SK-N-SH treated with all-trans-retinoic acid at 6 μM for 48 hours (cell line): ENCODE results near the gene ZNF334.

Source experiments
- ATAC-seq: fragments of 200-7000 bp; cut with Tn5 transposase; 3 replicates; pipeline ENCODE4 v1.9.1; 2020; ENCODE audit warnings: mild to moderate bottlenecking, moderate library complexity
- ARNTL ChIP-seq: fragments of 450-650 bp; formaldehyde crosslinking; IDR thresholded peaks from 2 replicates; pipeline ENCODE4 v1.5.0; 2020; ENCODE audit warnings: low read depth, mild to moderate bottlenecking, moderate library complexity, borderline replicate concordance
- GLIS3 ChIP-seq: fragments of 250-450 bp; sonication (Bioruptor Pico); IDR thresholded peaks from 2 replicates; pipeline ENCODE4 v1.5.0; 2020; ENCODE audit warnings: mild to moderate bottlenecking, moderate library complexity
- PPARA ChIP-seq: fragments of 250-450 bp; sonication (Bioruptor Pico); IDR thresholded peaks from 2 replicates; pipeline ENCODE4 v1.5.0; 2020; ENCODE audit warnings: mild to moderate bottlenecking, borderline replicate concordance
- RARB ChIP-seq: fragments of 250-450 bp; sonication (Bioruptor Pico); IDR thresholded peaks from 2 replicates; pipeline ENCODE4 v1.8.0; 2021; ENCODE audit warnings: mild to moderate bottlenecking, moderate library complexity
- SNAI2 ChIP-seq: fragments of 250-450 bp; sonication (Bioruptor Pico); IDR thresholded peaks from 2 replicates; pipeline ENCODE4 v1.5.0; 2020; ENCODE audit warnings: mild to moderate bottlenecking, moderate library complexity
- TCF4 ChIP-seq: fragments of 250-450 bp; sonication (Bioruptor Pico); IDR thresholded peaks from 2 replicates; pipeline ENCODE4 v1.8.0; 2021; ENCODE audit warnings: mild to moderate bottlenecking, moderate library complexity, borderline replicate concordance
- ZC3H10 ChIP-seq: fragments of 250-450 bp; sonication (Bioruptor Pico); IDR thresholded peaks from 2 replicates; pipeline ENCODE4 v1.5.1; 2021; ENCODE audit warnings: mild to moderate bottlenecking, moderate library complexity
- ZFP3 ChIP-seq: fragments of 250-450 bp; sonication (Bioruptor Pico); IDR thresholded peaks from 2 replicates; pipeline ENCODE4 v1.5.0; 2020; ENCODE audit warnings: mild to moderate bottlenecking, moderate library complexity
- ZFP30 ChIP-seq: fragments of 450-650 bp; formaldehyde crosslinking; IDR thresholded peaks from 2 replicates; pipeline ENCODE4 v1.5.0; 2022; ENCODE audit warnings: mild to moderate bottlenecking, moderate library complexity
- ZNF70 ChIP-seq: fragments of 450-650 bp; formaldehyde crosslinking; IDR thresholded peaks from 2 replicates; pipeline ENCODE4 v1.5.0; 2020; ENCODE audit warnings: mild to moderate bottlenecking, moderate library complexity
- TF ChIP-seq, protein P1 (sequence below): fragments of 250-450 bp; sonication (Bioruptor Pico); IDR thresholded peaks from 2 replicates; pipeline ENCODE4 v1.5.0; 2020; ENCODE audit warnings: mild to moderate bottlenecking, moderate library complexity
- TF ChIP-seq, protein P2 (sequence below): fragments of 250-450 bp; sonication (Bioruptor Pico); IDR thresholded peaks from 2 replicates; pipeline ENCODE4 v1.5.1; 2021; ENCODE audit warnings: mild to moderate bottlenecking, moderate library complexity

Gene ZNF334

GRCh38 chr20:46461808-46462207 lies 51.6 kb downstream of the ZNF334 start:
- ATAC-seq: no peak
- TF ChIP-seq RARB (CRISPR knock-in tag): no peak

DNA sequence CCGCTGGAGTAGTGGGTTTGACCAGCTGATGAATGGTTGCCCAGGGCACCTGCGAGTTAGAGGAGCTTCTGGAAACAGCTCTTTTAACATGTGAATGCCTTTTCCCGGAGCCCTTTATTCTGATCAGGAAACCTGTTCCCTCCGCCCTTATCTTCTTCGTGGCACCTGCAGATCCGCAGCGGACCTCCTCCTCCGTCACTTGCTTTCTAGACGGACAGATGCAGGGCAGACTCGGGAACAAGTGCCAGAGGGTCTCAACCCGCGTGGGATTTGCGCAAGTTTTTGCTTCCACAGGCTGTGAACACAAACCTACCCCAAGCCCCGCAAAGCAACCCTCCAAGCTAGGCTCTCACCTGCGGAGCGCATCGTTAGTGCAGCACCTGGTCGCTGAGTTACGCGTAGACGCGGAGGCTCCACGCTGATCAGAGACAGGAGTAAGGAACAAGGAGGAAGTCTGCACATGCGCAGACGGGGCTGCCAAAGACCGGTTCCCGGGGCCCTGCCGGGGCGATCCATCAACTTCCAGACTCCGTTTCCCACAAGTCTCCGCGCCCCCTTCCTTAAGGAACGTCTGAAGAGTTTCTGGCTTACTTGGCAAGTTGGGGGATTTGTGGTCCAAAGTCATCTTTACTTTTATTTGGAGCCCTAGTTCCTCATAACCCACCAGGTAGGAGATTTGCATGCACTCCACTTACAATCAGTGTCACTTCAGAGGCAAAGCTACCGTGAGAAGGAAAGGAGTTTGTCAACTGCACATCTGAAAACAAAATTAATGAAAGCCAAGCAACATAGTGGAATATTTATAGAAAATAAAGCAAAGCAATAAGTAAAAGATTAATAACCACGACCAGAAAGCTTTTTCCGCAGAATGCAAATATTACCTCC lies 54.3 kb downstream of the ZNF334 start:
- peak; percentile 79 for ATAC-seq

GRCh38 chr20:46456255-46457028 lies 56.9 kb downstream of the ZNF334 start:
- TF ChIP-seq SNAI2 (CRISPR knock-in tag) (no peak), TCF4 (CRISPR knock-in tag) (no peak), GLIS3 (CRISPR knock-in tag) (no peak), ZFP3 (CRISPR knock-in tag) (no peak), ARNTL (CRISPR knock-in tag) (no peak)
- TF ChIP-seq, protein P1, sequence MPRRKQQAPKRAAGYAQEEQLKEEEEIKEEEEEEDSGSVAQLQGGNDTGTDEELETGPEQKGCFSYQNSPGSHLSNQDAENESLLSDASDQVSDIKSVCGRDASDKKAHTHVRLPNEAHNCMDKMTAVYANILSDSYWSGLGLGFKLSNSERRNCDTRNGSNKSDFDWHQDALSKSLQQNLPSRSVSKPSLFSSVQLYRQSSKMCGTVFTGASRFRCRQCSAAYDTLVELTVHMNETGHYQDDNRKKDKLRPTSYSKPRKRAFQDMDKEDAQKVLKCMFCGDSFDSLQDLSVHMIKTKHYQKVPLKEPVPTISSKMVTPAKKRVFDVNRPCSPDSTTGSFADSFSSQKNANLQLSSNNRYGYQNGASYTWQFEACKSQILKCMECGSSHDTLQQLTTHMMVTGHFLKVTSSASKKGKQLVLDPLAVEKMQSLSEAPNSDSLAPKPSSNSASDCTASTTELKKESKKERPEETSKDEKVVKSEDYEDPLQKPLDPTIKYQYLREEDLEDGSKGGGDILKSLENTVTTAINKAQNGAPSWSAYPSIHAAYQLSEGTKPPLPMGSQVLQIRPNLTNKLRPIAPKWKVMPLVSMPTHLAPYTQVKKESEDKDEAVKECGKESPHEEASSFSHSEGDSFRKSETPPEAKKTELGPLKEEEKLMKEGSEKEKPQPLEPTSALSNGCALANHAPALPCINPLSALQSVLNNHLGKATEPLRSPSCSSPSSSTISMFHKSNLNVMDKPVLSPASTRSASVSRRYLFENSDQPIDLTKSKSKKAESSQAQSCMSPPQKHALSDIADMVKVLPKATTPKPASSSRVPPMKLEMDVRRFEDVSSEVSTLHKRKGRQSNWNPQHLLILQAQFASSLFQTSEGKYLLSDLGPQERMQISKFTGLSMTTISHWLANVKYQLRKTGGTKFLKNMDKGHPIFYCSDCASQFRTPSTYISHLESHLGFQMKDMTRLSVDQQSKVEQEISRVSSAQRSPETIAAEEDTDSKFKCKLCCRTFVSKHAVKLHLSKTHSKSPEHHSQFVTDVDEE (CRISPR knock-in tag): no peak

More for the DNA sequence above, 54.3 kb downstream of the ZNF334 start:
- TF ChIP-seq ZNF70 (CRISPR knock-in tag) (no peak), ZC3H10 (CRISPR knock-in tag) (no peak), ZFP3 (CRISPR knock-in tag) (no peak)
- TF ChIP-seq, protein P2, sequence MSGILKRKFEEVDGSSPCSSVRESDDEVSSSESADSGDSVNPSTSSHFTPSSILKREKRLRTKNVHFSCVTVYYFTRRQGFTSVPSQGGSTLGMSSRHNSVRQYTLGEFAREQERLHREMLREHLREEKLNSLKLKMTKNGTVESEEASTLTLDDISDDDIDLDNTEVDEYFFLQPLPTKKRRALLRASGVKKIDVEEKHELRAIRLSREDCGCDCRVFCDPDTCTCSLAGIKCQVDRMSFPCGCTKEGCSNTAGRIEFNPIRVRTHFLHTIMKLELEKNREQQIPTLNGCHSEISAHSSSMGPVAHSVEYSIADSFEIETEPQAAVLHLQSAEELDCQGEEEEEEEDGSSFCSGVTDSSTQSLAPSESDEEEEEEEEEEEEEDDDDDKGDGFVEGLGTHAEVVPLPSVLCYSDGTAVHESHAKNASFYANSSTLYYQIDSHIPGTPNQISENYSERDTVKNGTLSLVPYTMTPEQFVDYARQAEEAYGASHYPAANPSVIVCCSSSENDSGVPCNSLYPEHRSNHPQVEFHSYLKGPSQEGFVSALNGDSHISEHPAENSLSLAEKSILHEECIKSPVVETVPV (CRISPR knock-in tag): no peak

DNA sequence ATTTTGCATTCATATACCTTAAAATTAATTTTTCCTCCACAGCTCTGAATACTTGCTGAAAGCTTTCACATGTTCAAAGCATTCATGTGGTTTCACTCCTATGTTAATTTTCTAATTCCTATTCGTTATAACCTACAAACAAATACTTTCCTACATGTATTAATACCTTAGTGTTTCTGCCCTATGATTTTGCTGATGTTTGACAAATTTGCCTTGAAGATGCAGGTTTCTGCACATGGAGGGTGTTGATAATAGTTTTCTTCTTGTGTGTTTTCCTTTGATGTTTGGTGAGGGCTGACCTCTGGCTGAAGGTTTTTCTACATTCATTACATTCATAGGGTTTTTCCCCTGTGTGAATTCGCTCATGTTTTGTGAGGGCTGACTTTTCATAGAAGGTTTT lies 57.6 kb downstream of the ZNF334 start:
- ATAC-seq: no peak
- TF ChIP-seq PPARA (CRISPR knock-in tag) (no peak), ZFP30 (no peak), SNAI2 (CRISPR knock-in tag) (no peak)
- TF ChIP-seq, protein P1 (CRISPR knock-in tag): no peak

More at GRCh38 chr20:46456255-46457028, 56.9 kb downstream of the ZNF334 start:
- no peak for ATAC-seq
